Immature natural killer cell (primary cell): ENCODE data around the gene KMT2A. TPM values are rescaled to one million over a fixed set of nuclear protein-coding genes. Genes with fewer than 3 reads are reported as not detected.
"Not testable (repeated sequence)": the region's sequence is repeated elsewhere in the genome, so short reads cannot be mapped to it uniquely, and the experiment has no call there.

Source experiments
- DNase-seq, 3 donors: peaks; one replicate each; pipeline ENCODE4 v3.0.0; 2022; ENCODE audit warnings: mixed read lengths in 1 of 3
- H3K27ac Mint-ChIP-seq, 6 donors: one replicate each; pipeline ENCODE4 v1.8.0; 2020; ENCODE audit warnings: mixed read lengths in 6 of 6, mild to moderate bottlenecking in 5 of 6, inconsistent platforms in 4 of 6, moderate library complexity in 3 of 6
- H3K27me3 Mint-ChIP-seq, 3 donors: one replicate each; pipeline ENCODE4 v1.8.0; 2020 to 2021; ENCODE audit warnings: low read depth in 3 of 3, mild to moderate bottlenecking in 3 of 3, mixed read lengths in 3 of 3, moderate library complexity in 3 of 3, inconsistent platforms in 1 of 3
- H3K36me3 Mint-ChIP-seq, 3 donors: one replicate each; pipeline ENCODE4 v1.8.0; 2020; ENCODE audit warnings: mixed read lengths in 3 of 3, inconsistent platforms in 2 of 3, mild to moderate bottlenecking in 2 of 3
- H3K4me1 Mint-ChIP-seq, 2 donors: one replicate each; pipeline ENCODE4 v1.8.0; 2020; ENCODE audit warnings: inconsistent platforms in 2 of 2, mild to moderate bottlenecking in 2 of 2, mixed read lengths in 2 of 2, moderate library complexity in 1 of 2
- H3K4me3 Mint-ChIP-seq, 5 donors: one replicate each; pipeline ENCODE4 v1.8.0; 2020; ENCODE audit warnings: mild to moderate bottlenecking in 5 of 5, mixed read lengths in 5 of 5, inconsistent platforms in 3 of 5, moderate library complexity in 3 of 5
- H3K9me3 Mint-ChIP-seq, 6 donors: one replicate each; pipeline ENCODE4 v1.8.0; 2020; ENCODE audit warnings: mild to moderate bottlenecking in 6 of 6, mixed read lengths in 6 of 6, inconsistent platforms in 4 of 6, moderate library complexity in 3 of 6
- polyA plus RNA-seq, 3 donors: library from polyadenylated mRNA; unstranded; fragments of 300-500 nt; fragmentation: Illumina TruSeq; gene quantifications; one replicate each; pipeline ENCODE4 v1.2.3, GENCODE V29; 2021

KMT2A gene
- polyA plus RNA-seq, 3 donors from 2014 or later: 3.2 to 22.5 (median 6.6) TPM

DNA sequence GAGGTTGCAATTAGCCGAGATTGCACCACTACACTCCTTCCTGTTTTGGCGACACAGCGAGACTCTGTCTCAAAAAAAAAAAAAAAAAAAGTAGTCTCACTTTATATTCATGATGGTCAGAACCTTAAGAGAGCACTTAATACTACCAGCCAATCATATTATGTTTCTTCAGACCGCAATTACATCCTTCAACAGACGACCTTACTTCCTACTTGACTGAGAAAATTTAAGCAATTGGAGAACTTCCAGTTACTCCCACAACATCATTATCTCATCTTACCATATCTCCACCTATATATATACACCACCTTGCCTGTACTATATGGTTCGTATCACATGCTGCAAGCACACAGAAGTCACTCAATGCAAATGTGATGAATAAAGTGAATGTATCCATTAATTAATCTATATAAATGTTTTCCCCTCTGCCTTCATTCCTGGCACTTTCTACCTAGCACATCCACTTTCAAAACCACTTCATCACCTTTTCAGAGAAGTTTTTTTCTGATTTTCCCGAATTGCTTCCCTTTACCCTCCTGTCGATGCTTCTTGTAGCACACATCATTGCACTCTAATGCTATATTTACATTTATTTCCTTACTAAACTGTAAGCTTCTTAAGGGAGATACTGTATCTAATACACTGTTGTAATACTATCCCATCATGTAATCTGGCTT, 21.1 kb upstream of the KMT2A start:
- Mint-ChIP-seq H3K4me1 (peaks cover 0 to 2% of the 10 kb centered on the region in 2 donors), H3K36me3 (no peaks in the 10 kb centered on the region), H3K27ac (no peak overlapping the region), H3K4me3 (no peak overlapping the region), H3K9me3 (no peaks in the 10 kb centered on the region), H3K27me3 (peaks cover 0 to 1% (median 0%) of the 10 kb centered on the region in 3 donors)
- DNase-seq: no peak

DNA sequence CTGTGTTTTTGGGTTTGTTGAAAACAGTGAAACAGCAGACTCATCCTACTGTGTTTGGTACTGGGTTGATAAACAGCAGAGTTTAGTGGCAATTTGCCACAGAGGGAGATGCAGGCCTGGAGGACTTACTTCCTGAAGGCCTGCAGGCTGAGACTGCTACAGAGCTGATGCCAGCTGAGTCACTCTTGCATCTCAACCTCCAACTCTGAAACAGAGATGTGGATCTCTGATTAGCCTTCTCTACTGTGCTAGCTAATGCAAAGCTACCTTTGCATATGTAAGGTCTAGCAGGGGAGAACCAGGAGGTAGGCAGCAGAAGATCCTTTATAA, 20.6 kb upstream of the KMT2A start:
- Mint-ChIP-seq H3K9me3 (no peaks in the 10 kb centered on the region), H3K36me3 (no peaks in the 10 kb centered on the region), H3K4me3 (no peak overlapping the region), H3K4me1 (no peaks in the 10 kb centered on the region), H3K27ac (no peak overlapping the region), H3K27me3 (no peaks in the 10 kb centered on the region)
- DNase-seq: no peak

- not testable (repeated sequence) for H3K4me3 Mint-ChIP-seq, DNase-seq, H3K36me3 Mint-ChIP-seq, H3K27me3 Mint-ChIP-seq, H3K4me1 Mint-ChIP-seq, H3K9me3 Mint-ChIP-seq, H3K27ac Mint-ChIP-seq
Observed at GRCh38 chr11:118416900-118417299, 19.4 kb upstream of the KMT2A start.

- no peaks in the 10 kb centered on the region for H3K27me3 Mint-ChIP-seq
- no peak overlapping the region for H3K27ac Mint-ChIP-seq
- no peaks in the 10 kb centered on the region for H3K4me1 Mint-ChIP-seq
- H3K4me3 Mint-ChIP-seq: no peak overlapping the region
- no peaks in the 10 kb centered on the region for H3K9me3 Mint-ChIP-seq
- no peak for DNase-seq
- H3K36me3 Mint-ChIP-seq: no peaks in the 10 kb centered on the region
Observed at GRCh38 chr11:118417801-118418200, 18.5 kb upstream of the KMT2A start.

DNA sequence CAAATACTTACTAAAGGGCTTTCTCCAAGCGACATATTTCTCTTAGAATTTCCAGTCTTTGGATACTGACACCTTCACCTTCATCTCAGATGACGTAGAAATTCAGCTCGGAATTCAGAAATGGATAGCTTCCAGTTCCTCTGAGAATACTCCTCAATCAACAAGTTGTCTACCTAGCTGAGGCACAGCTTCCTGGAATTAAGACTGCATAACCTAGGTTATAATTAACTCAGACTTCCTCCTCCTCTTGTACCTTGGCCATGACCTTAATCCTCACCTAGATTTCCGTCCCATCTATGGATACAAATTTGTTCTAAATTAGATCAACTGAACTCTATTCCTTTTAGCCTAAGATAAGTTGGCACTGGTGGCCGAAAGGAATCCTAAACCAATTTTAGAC, 17.5 kb upstream of the KMT2A start:
- Mint-ChIP-seq H3K4me1 (no peaks in the 10 kb centered on the region), H3K36me3 (peaks cover 0 to 4% (median 4%) of the 10 kb centered on the region in 3 donors), H3K9me3 (no peaks in the 10 kb centered on the region), H3K27me3 (no peaks in the 10 kb centered on the region), H3K4me3 (no peak overlapping the region), H3K27ac (no peak overlapping the region)
- DNase-seq: no peak

DNA sequence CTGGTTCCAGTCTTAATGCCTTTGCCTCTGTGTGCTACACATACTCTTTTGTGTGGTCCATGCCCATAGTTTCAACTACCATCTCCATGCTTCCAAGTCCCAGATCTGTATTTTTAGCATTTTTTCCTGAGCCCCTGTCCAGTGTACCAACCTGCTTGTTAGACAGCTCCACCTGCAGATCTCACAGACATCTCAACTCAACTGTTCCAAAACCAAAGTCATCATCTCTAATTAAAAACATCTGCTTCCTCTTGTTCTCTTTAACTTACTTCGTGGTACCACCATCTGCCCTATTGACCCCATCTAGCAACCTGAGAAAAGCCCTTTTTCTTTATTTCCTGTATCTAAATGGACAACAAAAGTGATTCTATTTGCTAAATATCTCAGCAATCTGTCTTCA, 8.6 kb upstream of the KMT2A start:
- Mint-ChIP-seq H3K4me3 (no peak overlapping the region), H3K4me1 (no peaks in the 10 kb centered on the region), H3K9me3 (no peaks in the 10 kb centered on the region), H3K36me3 (peaks cover 0 to 7% (median 4%) of the 10 kb centered on the region in 3 donors), H3K27ac (no peak overlapping the region), H3K27me3 (peaks cover 2 to 7% (median 3%) of the 10 kb centered on the region in 3 donors)
- no peak for DNase-seq

GRCh38 chr11:118430956-118431355, 5.3 kb upstream of the KMT2A start:
- no peaks in the 10 kb centered on the region for H3K36me3 Mint-ChIP-seq
- peaks cover 14% of the 10 kb centered on the region in 2 donors for H3K4me1 Mint-ChIP-seq
- peaks cover 8 to 19% (median 14%) of the 10 kb centered on the region in 3 donors for H3K27me3 Mint-ChIP-seq
- H3K4me3 Mint-ChIP-seq: no peak overlapping the region
- no peaks in the 10 kb centered on the region for H3K9me3 Mint-ChIP-seq
- H3K27ac Mint-ChIP-seq: no peak overlapping the region
- no peak for DNase-seq

DNA sequence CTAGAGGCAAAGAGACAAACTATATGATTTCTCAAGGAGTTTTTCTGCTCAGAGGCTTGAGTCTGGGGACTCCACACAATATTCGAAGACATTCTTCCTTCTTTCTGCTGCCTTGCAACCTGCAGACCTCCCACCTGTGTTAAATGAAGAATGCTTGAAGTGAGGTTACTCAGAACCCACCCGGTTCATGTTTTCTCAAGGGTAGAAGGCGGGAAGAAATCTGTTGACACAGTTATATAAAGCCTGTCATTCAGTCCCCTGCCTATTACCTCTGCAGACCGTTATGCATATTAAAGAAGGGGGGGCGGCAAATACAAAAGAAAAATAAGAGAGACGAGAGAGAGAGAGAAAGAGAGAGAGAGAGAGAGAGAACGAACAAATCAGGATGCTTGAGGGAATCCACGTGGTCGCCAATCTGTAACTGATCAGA, 2.2 kb upstream of the KMT2A start:
- DNase-seq: peak in 2 of 3 donors; percentile 40 to 54
- Mint-ChIP-seq H3K27ac (peak overlapping the region in 5 of 6 donors; percentile 14 to 86 (median 61)), H3K27me3 (peaks cover 10 to 24% (median 21%) of the 10 kb centered on the region in 3 donors), H3K4me3 (peak overlapping the region; percentile 86 to 96 (median 91)), H3K9me3 (no peaks in the 10 kb centered on the region), H3K4me1 (peaks cover 34% of the 10 kb centered on the region in 2 donors), H3K36me3 (no peaks in the 10 kb centered on the region)

DNA sequence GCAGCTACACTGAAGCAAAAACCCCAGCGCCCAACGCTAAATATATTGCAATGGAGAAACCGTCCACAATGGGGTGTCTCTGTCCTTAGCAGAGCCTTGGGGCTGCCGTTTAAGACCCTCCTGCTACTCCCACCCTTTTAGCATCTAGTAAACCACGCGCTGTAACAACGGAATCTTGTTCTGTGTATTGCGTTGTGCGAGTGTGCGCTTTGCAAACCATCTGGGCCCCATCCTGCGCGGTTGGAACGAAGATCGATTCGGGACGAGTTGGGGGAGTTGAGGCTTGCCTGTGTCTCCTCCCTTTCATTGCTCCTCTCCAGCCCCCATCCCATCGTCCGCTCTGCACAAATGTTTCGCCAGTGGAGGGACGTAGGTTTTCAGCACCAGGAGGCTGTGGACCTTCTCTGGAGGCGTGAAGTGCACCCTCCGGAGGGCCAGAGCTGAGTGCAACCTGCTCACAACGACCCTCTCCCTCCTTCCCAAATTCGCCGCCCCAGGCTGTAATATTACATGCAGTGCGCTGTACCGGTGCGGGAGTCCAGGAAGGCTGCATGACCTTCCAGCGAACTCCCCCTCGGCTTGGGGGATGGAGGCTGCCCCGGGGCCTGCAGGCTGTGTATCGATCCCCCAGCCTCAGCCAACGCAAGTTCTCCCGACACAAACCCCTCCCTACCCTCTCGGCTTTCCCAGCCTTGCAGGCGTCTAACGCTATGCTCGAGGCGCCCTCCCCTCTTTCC, 1.6 kb upstream of the KMT2A start:
- DNase-seq: peak in 2 of 3 donors; percentile 18 to 37
- Mint-ChIP-seq H3K4me1 (peaks cover 40% of the 10 kb centered on the region in 2 donors), H3K9me3 (no peaks in the 10 kb centered on the region), H3K36me3 (no peaks in the 10 kb centered on the region), H3K27ac (peak overlapping the region; percentile 14 to 88 (median 71)), H3K4me3 (peak overlapping the region; percentile 86 to 96 (median 91)), H3K27me3 (peaks cover 6 to 24% (median 21%) of the 10 kb centered on the region in 3 donors)

DNA sequence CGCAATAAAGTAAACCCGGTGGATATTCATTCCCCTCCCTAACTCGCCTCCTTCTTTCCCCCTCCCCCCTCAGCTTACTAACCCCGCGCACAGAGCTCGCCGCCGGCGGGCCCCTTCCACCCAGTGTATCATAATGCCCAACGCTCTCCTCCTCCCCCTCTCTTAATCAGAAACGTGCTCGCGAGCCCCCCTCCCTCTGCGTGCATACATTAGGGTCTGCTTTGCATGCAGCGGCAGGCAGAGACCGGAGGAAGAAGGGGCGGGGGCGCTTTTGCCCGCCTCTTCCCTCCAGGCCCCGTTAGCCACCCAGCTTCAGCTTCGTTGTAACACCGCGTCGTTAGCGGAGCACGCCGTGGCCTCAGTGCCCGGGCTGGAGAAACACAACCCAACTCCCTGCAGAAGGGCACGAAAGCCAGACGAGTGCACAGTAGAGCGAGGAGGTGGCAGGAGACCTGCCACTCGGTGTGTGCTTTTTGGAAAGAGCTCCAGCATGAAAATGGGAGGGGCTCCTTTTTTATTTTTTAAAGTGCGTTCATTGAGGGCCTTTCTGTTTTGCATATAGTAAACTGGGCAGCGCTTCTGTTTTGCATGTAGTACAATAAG, 901 bp upstream of the KMT2A start:
- H3K4me3 Mint-ChIP-seq: peak overlapping the region; percentile 86 to 96 (median 91)
- H3K9me3 Mint-ChIP-seq: no peaks in the 10 kb centered on the region
- peaks cover 6 to 24% (median 21%) of the 10 kb centered on the region in 3 donors for H3K27me3 Mint-ChIP-seq
- DNase-seq: peak in 2 of 3 donors; percentile 62 to 66
- peak overlapping the region; percentile 81 to 94 (median 90) for H3K27ac Mint-ChIP-seq
- no peaks in the 10 kb centered on the region for H3K36me3 Mint-ChIP-seq
- peaks cover 47% of the 10 kb centered on the region in 2 donors for H3K4me1 Mint-ChIP-seq

DNA sequence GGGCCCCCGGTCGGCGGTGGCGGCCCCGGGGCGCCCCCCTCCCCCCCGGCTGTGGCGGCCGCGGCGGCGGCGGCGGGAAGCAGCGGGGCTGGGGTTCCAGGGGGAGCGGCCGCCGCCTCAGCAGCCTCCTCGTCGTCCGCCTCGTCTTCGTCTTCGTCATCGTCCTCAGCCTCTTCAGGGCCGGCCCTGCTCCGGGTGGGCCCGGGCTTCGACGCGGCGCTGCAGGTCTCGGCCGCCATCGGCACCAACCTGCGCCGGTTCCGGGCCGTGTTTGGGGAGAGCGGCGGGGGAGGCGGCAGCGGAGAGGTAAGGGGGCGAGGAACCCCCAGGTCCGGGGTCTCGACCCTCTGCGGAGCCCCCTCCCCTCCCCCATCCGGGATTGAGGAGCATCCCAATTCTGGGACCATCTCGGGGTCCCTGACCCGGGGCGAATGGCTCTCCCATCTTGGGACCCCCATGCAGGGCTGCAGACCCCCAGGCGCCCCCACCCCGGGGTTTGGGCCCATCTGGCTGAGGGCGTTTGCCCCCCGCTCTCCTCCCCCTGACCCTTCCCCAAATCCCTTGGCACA, 431 bp downstream of the KMT2A start:
- Mint-ChIP-seq H3K36me3 (no peaks in the 10 kb centered on the region), H3K4me1 (peaks cover 55 to 60% of the 10 kb centered on the region in 2 donors), H3K27me3 (peaks cover 6 to 24% (median 21%) of the 10 kb centered on the region in 3 donors), H3K4me3 (peak overlapping the region; percentile 89 to 95 (median 93)), H3K9me3 (no peaks in the 10 kb centered on the region), H3K27ac (peak overlapping the region; percentile 91 to 97 (median 94))
- no peak for DNase-seq

DNA sequence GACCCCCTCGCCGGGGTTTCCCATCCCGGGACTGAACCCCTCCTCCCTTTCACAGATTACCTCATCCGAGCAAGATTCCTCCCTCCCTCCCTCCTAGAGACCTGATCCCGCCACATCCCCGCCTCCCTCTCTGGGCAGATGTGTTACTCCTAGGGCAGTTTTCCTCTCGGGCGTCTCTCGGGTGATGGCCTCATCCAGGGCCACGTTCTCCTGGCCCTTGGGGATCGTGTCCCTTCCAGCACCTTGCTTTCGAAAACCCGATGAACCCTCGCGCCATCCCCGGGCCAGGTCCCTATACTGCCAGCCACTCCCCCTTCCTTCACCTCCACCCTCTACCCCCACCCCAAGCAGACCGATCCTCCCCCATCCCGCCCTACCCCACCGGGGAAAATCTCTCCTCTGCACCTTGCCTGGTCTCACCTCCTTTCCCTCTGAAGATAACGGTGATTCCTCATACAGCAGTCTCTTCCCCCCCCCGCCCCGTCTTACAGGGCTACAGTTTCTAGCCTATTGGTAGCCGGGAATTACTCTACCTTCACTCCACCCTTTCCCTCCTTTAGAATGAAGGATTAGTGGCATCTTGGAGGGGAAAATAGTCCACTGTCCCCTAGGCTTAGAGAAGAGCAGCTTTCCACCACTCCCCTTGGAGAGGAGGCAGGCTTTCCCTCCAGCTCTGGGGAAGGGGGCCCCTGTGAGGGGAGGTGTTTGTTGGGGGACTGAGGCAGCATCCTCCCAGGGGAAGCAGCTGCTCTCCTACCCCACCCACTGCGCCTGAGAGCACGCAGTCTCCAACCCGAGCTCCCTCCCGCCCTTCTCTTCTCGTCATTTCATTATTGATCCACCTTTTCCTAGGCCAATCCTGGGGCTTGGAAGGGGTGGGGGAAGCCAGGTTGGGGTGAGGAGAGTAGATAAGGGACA, 1.2 kb downstream of the KMT2A start:
- Mint-ChIP-seq H3K4me3 (peak overlapping the region; percentile 86 to 95 (median 93)), H3K27me3 (peaks cover 6 to 24% (median 21%) of the 10 kb centered on the region in 3 donors), H3K27ac (peak overlapping the region; percentile 91 to 97 (median 94)), H3K36me3 (no peaks in the 10 kb centered on the region), H3K4me1 (peaks cover 62 to 67% of the 10 kb centered on the region in 2 donors), H3K9me3 (no peaks in the 10 kb centered on the region)
- DNase-seq: peak; percentile 12 to 22 (median 19)
